HG03565 (cell line): Measurements from ENCODE around the gene RRM2.

Source experiments
- ATAC-seq: cut with Tn5 transposase; IDR thresholded peaks from one replicate; pipeline ENCODE4 v1.9.1; 2021; ENCODE audit warnings: mild to moderate bottlenecking, moderate library complexity; ENCODE audit not compliant: unreplicated experiment

Gene RRM2

GRCh38 chr2:10149635-10150034 lies 27.1 kb downstream of the RRM2 start:
- no peak for ATAC-seq

DNA sequence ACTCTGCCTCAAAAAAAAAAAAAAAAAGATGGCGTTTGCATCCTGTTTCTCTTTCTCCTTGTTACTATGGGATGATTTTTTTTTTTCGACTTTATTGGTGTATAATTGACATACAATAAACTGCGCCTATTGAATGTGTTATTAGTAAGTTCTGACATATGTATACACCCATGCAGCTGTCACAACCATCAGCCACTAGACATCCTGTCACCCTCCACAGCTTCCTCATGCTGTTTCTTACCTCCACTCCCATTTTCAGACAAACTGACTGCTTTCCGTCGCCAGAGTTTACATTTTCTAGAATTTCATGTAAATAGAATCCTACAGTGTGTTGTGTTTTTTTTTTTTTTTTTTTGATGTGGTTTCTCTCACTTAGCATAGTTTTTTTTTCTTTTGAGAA lies 27.9 kb downstream of the RRM2 start:
- no peak for ATAC-seq

- ATAC-seq, result no peak
Measured at GRCh38 chr2:10151462-10151861, 28.9 kb downstream of the RRM2 start.

GRCh38 chr2:10157293-10157692 lies 34.8 kb downstream of the RRM2 start:
- ATAC-seq, result no peak

- no peak for ATAC-seq
Measured at GRCh38 chr2:10158681-10159080, 36.1 kb downstream of the RRM2 start.

DNA sequence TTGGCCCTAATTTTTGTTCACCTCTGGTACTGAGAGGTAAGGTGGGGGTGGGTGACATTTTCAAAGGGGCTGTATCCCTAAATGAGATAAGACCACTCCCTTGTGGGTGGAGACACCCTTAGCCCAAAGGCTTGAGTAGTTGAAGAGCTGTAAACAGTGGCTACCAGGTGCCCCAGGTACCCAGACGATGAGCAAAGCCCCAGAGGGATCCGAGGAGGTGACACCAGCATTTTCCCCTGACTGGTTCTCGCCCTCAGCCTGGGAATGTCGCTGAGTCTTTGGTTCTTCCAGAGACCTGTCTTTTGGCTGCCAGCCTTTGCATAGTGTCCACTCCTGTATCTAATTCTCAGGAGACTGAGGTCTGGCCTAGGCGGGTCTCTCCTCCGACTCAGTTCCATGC lies 36.5 kb downstream of the RRM2 start:
- ATAC-seq, result no peak

- no peak for ATAC-seq
Measured at GRCh38 chr2:10159581-10160131, 37.1 kb downstream of the RRM2 start.

- ATAC-seq, result no peak
Measured at GRCh38 chr2:10160203-10160955, 37.8 kb downstream of the RRM2 start.

- no peak for ATAC-seq
Measured at GRCh38 chr2:10161206-10161931, 38.8 kb downstream of the RRM2 start.

DNA sequence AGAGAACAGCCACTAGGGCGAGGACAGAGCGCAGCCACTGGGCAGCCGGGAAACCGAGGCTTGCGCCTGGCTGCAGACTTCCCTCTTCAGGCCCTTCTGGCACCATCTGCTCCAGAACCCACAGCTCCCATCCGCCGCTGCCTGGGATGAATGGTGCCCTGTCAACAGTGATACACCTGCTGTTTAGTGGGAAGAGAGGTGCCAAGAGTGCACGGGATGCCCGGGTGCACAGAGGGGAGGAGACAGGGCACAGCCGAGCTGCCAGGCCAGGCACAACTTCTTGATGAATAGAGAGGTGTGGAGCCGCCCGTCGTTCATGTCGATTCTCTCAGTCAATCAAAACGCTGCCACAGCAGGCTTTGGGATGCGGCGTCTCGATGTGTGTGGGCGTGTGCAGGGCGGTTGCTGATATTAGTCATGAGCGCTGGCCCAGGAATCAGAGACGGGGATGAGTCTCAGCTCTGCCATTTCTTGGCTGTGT lies 39.5 kb downstream of the RRM2 start:
- no peak for ATAC-seq

DNA sequence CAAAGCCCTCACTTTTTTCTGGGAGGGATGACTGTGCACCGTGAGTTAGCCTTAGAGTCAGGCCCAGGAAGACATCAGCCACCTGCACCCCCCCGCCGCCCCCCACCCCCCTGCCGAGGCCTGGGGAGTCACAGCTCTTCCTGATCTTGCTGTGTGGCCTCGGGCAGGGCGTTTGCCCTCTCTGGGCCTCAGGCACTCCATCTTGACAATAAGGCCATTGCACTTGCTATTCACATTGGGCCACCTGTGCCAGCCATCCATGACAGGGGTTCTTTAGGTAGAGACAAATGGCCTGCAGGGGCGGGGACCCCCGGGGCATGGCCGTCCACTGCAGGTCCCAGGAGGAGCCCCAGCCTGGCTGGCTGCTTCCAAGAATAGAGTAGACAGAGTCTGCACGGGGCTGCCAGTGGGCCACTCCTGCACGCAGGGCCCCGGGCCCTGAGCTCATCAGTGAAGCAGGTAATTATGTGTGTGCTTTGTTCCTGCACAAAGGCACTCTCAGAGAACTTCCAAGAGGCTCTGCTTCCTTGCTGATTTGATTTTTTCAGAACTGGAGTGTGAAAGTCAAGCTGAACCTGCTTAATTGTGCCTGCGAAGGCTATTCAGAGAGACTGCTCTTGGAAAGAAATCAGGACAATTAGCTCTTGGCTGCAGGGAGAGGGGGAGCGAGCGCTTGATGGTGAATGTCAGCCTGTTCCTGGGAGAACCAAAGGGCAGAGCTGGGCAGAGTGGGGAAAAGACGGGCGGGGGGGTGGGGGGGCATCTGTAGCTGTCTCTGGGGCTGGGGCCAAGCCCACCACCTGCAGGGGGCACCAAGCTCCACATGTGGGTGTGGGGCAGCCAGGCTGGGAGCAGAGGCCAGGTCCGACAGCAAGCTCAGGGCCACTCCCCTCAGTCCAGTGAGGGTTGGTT lies 40.3 kb downstream of the RRM2 start:
- no peak for ATAC-seq

- no peak for ATAC-seq
Measured at GRCh38 chr2:10163498-10164486, 41.3 kb downstream of the RRM2 start.

GRCh38 chr2:10164601-10165000 lies 42.1 kb downstream of the RRM2 start:
- no peak for ATAC-seq

DNA sequence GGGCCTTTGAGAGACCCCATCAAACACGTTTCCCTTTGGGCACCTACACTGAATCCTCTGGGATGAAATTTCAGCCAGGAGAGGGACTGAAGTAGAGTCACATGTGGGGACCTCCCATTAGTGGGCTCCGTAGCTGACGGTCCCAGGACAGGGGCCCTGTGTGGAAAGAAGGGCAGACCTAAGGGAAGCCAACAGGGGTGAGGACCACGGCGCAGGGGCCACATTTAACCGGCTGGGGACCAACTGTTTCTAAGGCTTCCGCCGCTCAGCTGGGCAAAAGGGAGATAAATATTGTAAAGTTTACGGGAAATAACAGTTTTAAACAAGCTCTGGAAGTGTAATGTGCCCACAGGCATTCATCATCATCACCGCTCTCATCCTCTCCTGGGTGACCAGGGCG lies 42.7 kb downstream of the RRM2 start:
- ATAC-seq, result no peak

GRCh38 chr2:10165861-10166675 lies 43.5 kb downstream of the RRM2 start:
- no peak for ATAC-seq

DNA sequence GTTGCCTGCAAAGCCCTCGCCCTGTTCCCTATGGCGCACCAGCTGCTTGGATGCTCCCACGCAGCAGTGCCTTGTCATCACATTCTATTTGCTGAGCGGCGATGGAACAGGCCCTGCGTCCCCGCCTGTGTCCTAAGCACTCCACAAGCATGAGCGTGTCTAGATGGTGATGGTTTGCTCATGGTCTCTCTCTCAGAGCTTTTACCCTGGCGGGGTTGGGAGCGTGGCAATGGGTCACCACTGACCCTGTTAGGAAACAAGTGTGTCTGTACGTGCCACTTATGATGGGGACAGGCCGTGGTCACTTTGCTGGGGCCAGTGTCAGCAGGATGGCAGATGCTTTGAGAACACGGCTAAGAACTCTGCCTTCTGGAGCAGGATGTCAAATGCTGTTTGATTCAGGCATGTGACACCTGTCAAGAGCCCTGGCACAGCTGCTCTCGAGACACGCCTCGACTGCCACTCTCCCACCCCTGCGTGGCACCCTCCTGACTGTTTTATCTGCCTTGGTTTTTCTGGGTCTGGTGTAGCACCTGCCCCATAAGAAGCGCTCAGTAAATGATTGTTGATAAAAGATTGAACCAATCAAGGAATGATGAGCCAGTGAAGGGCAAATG lies 44.2 kb downstream of the RRM2 start:
- no peak for ATAC-seq

GRCh38 chr2:10167316-10167715 lies 44.8 kb downstream of the RRM2 start:
- no peak for ATAC-seq

DNA sequence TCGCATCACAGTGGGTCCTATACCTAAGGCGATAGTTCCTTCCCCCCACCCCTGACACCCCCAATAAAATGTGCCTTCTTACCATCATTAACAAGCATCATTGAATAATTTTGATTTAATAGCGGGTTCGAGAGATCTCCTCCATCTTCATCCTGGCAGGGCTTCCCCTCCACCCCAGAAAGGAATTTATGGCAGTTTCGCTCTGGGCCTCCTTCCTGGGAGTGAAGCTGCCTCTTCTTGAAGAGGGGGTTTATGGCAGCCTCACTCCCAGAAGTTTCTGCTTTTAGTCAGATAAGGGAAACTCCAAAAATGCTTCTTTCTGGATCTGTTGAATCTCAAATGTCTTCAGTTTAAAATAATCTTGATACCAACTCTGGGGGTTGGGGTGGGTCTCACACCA lies 45.7 kb downstream of the RRM2 start:
- no peak for ATAC-seq
